Activated CD8-positive, alpha-beta memory T cell treated with anti-CD3 and anti-CD28 coated beads, Interleukin-2, amount 50 U/mL, for 1 hour (primary cell): ENCODE results near the gene CLTC.

Experiments
- DNase-seq: peaks from one replicate; pipeline ENCODE4 v3.0.0-alpha.2; 2020; ENCODE audit errors: extremely low read depth

The CLTC gene

DNA sequence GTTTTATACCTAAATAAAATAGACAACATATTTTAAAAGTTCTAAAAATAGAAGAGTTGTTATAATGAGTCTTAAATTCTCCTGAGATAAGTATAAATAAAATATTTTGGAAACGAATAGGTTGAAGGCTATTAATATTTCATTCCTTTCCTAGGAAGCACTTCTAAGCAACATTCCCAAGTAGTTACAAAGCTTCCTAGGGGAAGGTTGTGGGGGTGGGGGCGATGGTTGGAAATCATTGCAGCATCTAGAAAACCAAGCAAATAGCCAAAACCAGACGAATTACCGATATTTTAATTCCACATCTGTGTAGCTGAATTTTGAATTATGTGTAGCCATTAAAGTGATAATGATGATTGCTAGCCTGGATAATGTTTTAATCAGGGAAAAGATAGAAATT is 60.6 kb downstream of the CLTC start:
- no peak for DNase-seq

DNA sequence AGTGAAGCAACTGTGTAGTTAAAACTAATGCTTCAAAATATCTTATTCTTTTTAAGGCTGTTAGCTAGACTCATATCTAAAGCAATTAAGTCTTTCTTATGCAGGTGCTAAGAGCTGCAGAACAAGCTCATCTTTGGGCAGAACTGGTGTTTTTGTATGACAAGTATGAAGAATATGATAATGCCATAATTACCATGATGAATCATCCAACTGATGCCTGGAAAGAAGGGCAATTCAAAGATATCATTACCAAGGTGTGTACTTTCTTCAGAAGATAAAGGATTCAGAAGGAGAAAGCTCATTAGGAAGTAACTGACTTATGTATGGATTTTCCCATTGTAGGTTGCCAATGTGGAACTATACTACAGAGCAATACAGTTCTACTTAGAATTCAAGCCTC is 63.6 kb downstream of the CLTC start:
- DNase-seq: no peak

DNA sequence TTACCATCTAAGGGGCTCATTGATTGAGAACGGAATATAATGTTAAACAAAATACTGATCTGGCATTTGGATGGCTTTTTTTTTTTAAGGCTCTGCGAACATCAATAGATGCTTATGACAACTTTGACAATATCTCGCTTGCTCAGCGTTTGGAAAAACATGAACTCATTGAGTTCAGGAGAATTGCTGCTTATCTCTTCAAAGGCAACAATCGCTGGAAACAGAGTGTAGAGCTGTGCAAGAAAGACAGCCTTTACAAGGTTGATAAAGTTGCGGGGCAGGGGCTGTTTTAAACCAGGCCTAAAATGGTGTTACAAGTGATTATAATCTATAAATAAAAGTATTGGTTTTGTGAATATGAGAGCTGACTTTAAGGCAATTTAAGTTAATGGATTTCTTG is 65.3 kb downstream of the CLTC start:
- DNase-seq: no peak

GRCh38 chr17:59688008-59688407 is 68.3 kb downstream of the CLTC start:
- DNase-seq: no peak

- DNase-seq: no peak
These were observed 68.8 kb downstream of the CLTC start for GRCh38 chr17:59688496-59688895.

DNA sequence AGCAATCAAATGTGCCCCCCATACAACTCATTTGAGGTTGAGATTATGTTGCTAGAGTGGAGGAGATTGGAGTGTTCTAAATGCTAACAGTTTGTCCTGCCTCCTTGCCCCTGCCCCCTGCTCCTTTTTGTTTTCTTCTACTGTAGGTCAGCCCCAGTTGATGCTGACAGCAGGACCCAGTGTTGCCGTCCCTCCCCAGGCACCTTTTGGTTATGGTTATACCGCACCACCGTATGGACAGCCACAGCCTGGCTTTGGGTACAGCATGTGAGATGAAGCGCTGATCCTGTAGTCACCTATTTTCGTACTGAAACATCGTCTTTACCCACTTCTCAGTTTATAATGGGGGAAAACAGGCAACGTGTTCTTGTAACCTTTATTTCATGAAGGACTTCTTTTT is 73.9 kb downstream of the CLTC start:
- no peak for DNase-seq

GRCh38 chr17:59694344-59694743 is 74.6 kb downstream of the CLTC start:
- no peak for DNase-seq

GRCh38 chr17:59695945-59696681 is 76.4 kb downstream of the CLTC start:
- no peak for DNase-seq

DNA sequence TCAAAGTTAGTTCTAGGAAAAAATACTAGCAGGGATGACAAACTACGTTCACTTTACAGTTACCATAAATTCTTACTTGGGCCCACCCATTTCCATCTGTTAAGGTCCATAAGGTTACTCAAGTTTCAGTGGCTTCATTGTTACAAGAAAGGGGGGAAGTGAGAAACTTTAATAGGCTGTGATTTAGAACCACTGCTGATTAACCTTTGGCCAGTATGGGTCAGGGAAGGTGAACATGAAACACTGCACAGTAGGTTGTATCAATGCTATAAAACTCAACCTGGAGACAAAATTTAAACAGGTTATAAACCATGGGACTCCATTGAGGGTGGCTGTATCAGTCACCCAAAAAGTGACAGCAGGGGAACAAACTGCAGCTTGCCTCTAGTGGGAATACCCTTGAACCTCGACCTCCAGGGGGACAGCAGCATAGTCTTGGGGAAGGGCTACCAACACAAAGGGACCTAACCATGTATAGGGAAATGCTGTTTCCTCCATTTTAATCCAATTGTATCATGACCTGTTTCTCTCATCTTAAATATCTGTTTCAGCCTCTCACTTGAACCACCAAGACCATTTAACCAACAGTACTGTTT is 77.1 kb downstream of the CLTC start:
- no peak for DNase-seq

DNA sequence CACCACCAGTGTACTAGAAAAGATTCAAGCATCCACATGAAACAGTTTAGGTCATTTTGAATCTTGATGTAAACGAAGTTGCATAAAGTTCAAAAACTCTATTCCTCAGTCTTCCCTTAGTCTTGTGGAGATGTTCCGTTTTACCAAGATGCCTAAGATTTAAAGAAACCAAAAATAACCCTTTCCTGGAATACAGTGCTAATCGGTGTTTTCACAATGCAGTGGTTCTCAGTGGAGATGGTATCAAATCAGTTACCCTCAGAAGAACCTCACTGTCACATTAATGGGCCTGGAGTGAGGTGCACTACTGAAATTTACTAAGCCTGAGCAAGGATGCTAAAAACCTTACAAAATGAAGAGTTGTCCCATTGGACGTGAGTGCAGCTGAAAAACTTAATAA is 78.4 kb downstream of the CLTC start:
- no peak for DNase-seq

GRCh38 chr17:59699218-59699617 is 79.5 kb downstream of the CLTC start:
- DNase-seq: no peak

GRCh38 chr17:59699786-59700185 is 80.1 kb downstream of the CLTC start:
- DNase-seq: no peak

GRCh38 chr17:59702304-59702703 is 82.6 kb downstream of the CLTC start:
- no peak for DNase-seq

DNA sequence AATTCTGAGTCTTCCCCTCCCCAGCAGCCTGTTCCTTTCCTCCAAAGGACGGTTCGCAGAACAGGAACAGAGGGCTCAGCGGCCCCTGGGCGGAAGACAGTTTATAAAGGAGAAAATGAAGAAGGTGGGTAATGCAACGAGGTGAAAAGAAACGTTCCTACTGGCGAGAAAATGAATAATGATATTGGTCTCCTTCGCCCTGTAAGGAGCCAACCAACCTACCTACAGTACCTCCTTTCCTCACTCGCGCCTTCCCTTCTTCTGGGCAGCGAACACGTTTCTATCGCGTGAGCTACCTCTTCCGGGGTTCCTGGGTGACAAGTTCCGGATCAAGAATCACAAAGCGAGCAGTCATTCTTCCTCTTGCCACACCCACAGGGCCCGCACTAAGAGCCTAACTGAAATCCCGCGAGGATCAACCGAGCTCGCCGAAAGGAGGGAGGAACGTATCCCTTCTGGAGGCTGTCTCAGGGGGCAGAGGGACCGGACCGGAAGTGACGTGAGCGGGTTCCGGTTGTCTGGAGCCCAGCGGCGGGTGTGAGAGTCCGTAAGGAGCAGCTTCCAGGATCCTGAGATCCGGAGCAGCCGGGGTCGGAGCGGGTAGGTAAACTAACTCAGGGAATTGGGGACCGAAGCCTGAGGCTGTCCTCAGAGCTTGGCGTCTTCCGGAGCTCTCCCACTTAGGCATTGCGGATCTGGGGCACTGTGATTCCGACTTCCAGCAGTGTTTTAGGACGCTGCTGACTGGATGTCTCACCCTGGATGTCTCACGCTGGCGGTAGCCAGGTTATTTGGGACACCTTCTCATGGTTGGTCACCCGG is 87.7 kb downstream of the CLTC start, which contains the start of the genes PTRH2 and VMP1:
TSS of gene PTRH2 (minus strand) at position 282 of the 822 bp plus-strand sequence. CDS start 9,452 bp downstream, outside the sequence.
TSS of gene VMP1 (plus strand) at position 506 of the 822 bp plus-strand sequence. CDS start 23,793 bp downstream, outside the sequence.
- DNase-seq: peak; percentile 81

DNA sequence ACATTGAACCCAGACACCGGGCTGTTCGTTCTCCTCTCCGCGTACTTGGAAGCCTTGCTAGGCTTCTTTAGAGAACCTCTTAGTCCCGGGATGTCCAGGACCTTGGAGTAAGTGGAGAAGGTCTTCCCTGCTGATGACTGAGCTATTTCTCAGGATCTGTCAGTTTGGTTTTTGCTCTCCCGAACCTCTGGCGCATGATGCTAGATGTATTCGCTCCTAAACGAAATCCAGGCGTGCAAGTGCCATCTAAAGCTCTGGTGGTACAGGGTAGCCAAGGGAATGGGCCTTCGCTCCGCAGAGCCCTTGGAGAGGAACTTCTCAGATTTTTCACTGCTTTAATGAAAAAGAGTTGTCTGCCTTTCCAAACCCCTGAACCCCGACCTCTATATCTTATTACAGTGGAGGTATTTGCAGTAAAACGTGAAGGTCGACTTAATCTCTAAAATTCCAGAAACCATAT is 88.3 kb downstream of the CLTC start:
- no peak for DNase-seq

GRCh38 chr17:59711936-59712335 is 92.2 kb downstream of the CLTC start:
- no peak for DNase-seq

GRCh38 chr17:59712862-59713261 is 93.2 kb downstream of the CLTC start:
- DNase-seq: no peak

DNA sequence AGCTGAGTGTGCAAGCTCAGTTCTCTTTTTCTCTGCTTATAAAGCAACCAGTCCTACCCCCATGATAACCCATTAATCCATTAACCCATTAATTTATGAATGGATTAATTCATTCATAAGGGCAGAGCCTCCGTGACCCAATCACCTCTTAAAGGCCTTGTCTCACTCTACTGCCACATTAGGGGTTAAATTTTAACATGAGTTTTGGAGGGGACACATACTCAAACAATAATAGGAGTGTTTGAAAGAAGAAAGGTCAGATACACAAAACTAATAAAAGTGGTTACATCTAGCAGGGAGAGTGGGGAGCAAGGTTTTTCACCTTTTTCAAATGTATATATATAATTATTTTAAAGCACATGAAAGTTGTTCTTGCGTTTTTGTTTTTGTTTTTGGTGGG is 94.6 kb downstream of the CLTC start:
- DNase-seq: no peak

DNA sequence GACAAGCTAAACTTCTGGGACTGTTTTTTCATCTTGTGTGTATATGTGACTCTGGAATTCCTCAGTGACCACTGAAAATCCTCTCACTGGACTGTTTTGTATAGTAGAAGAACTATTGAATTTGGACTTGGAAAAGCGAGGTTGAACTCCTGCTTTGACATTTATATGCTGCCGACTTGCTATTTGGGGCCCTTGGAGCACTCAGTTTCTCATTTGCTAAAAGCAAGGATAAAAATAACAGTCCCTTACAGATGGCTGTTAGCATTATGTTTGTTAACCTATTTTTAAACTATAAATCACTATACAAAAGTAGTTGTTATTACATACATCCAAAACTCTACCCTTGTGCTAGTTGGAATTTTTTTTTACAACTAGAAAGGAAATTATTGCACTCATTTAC is 96.7 kb downstream of the CLTC start:
- DNase-seq: no peak

DNA sequence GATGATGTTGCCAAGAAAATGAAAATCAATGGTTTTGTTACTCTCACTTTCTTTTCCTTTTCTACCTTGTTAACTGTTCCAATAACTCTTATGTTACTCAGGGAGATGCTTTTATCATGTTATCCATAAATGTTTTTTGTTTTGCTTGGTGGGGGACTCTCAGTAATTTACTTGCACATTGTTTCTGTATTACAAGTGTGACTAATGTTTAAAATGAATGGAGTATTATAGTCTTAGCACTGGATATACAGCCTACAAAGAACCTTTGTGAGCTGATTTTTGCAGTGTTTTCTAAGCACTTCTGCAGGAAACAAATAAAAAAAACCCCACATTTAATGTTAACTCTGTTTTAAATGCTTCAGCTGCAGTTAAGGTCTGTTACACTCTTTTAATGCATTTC is 99.8 kb downstream of the CLTC start:
- DNase-seq: no peak

- no peak for DNase-seq
These were observed 102.9 kb downstream of the CLTC start for GRCh38 chr17:59722623-59723022.

DNA sequence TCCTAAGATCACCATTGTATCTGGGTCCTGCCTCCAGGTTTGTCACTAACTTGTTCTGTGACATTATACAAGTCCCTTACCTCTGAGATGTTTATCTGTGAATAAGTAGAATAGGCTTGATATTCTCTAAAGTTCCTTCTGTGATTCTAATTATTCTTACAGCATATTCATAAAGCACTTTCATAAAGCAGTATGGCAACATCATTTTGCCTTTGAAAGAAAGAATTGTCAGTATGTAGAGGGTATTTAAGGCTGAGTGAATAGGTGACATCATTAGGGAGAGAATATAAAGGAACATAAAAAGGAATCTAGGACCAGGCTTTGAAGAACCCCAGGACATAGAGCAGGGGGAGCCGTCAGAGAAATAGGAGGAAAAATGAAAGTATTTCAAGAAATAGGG is 103.3 kb downstream of the CLTC start:
- DNase-seq: no peak

- no peak for DNase-seq
These were observed 103.9 kb downstream of the CLTC start for GRCh38 chr17:59723607-59724006.
